Gastroesophageal sphincter (tissue), 3 donors: Measurements from ENCODE around the gene FBP1.

Experiments used
- EP300 ChIP-seq: sonication (generic); formaldehyde crosslinking; IDR thresholded peaks from one replicate; pipeline ENCODE4 v1.6.1; 2017; ENCODE audit warnings: antibody characterized with exemption, mild to moderate bottlenecking
- POLR2A ChIP-seq, 2 donors: fragments of 450-650 bp; IDR thresholded peaks; one replicate each; pipeline ENCODE4 v1.6.1; 2017; ENCODE audit warnings: antibody characterized with exemption in 2 of 2, mild to moderate bottlenecking in 2 of 2, moderate library complexity in 1 of 2
- TF ChIP-seq, protein P1 (sequence below), 4 experiments: fragments of 200-600 bp in 2 of 4; fragments of 450-650 bp in 2 of 4; sonication (generic) in 1 of 4; IDR thresholded peaks; one replicate each; pipeline ENCODE4 v1.5.1; 2017 to 2019; ENCODE audit warnings: antibody characterized with exemption in 4 of 4, mild to moderate bottlenecking in 2 of 4, moderate library complexity in 2 of 4

GRCh38 chr9:94599102-94599501, 40.2 kb downstream of the FBP1 start:
- TF ChIP-seq, protein P1, sequence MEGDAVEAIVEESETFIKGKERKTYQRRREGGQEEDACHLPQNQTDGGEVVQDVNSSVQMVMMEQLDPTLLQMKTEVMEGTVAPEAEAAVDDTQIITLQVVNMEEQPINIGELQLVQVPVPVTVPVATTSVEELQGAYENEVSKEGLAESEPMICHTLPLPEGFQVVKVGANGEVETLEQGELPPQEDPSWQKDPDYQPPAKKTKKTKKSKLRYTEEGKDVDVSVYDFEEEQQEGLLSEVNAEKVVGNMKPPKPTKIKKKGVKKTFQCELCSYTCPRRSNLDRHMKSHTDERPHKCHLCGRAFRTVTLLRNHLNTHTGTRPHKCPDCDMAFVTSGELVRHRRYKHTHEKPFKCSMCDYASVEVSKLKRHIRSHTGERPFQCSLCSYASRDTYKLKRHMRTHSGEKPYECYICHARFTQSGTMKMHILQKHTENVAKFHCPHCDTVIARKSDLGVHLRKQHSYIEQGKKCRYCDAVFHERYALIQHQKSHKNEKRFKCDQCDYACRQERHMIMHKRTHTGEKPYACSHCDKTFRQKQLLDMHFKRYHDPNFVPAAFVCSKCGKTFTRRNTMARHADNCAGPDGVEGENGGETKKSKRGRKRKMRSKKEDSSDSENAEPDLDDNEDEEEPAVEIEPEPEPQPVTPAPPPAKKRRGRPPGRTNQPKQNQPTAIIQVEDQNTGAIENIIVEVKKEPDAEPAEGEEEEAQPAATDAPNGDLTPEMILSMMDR (IDR thresholded peaks at IDR 0.05): no peak
- no peak for TF ChIP-seq POLR2A (IDR thresholded peaks at IDR 0.05)
- no peak for TF ChIP-seq EP300
